ENCODE data around the gene RAB6C.
"Not testable (repeated sequence)": the region's sequence is repeated elsewhere in the genome, so short reads cannot be mapped to it uniquely, and the experiment has no call there.

Gene RAB6C

DNA sequence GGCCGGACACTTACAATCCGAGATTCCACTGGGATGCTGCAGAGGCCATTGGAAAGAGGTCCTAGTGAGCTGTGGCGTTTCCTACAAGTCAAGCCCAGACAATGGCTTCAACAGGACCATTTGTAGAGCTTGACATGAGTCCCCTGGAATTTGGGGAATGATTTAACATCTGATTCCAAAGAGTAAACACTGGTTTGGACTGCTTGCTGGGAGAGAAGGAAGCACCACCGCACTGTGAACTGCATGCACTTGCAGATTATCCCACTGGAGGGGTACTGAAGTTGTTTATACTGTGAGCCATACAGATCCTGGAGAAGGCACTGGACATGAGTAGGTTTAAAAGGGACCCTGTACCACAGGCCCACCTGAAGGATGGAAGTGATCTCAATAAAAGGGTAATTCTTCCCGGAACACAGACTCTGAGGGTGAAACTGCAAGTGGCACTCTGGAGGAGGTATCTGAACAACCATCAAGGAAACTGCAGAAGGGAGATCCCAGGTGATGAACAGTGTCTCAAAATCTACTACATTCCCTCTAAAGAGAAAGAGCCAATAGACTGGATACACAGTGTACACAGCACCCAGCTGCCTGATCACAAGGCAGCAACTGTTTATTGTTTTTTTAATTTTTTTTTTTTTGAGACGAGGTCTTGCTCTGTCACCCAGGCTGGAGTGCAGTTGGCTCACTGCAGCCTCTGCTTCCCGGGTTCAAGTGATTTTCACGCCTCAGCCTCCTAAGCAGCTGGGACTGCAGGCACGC, 4.3 kb upstream of the RAB6C start:
- Histone ChIP-seq H3K27ac (ENCODE audit: insufficient read depth in 1 of 2, low read depth in 1 of 2, low read length in 2 of 2, poor library complexity in 1 of 2, severe bottlenecking in 2 of 2) (no peak overlapping the region), H3K4me3 (ENCODE audit: control insufficient read depth in 1 of 7, extremely low read depth in 1 of 7, insufficient read depth in 4 of 7, low read depth in 2 of 7, low read length in 6 of 7) (no peak overlapping the region), H3K27me3 (replicated peaks in 2 of 5; ENCODE audit: control insufficient read depth in 4 of 5, insufficient read depth in 5 of 5, low read length in 4 of 5) (peaks cover 2 to 32% (median 9%) of the 10 kb centered on the region in 5 experiments), H3K4me1 (ENCODE audit: control extremely low read depth in 1 of 4, control insufficient read depth in 4 of 4, insufficient read depth in 4 of 4, low read length in 3 of 4) (peaks cover 0 to 5% (median 2%) of the 10 kb centered on the region in 4 experiments), H3K9me3 (ENCODE audit: control extremely low read depth in 1 of 5, control insufficient read depth in 4 of 5, insufficient read depth in 2 of 5, low read depth in 1 of 5, low read length in 4 of 5) (no peaks in the 10 kb centered on the region), H3K36me3 (ENCODE audit: control insufficient read depth in 4 of 4, insufficient read depth in 4 of 4, low read length in 3 of 4) (no peaks in the 10 kb centered on the region)
- CTCF ChIA-PET = no interaction called here
- POLR2A ChIA-PET = no interaction called here
- WGBS (ENCODE audit: insufficient coverage) = 88% methylated on average over 3 of the region's 9 CpGs
- no peak for DNase-seq

DNA sequence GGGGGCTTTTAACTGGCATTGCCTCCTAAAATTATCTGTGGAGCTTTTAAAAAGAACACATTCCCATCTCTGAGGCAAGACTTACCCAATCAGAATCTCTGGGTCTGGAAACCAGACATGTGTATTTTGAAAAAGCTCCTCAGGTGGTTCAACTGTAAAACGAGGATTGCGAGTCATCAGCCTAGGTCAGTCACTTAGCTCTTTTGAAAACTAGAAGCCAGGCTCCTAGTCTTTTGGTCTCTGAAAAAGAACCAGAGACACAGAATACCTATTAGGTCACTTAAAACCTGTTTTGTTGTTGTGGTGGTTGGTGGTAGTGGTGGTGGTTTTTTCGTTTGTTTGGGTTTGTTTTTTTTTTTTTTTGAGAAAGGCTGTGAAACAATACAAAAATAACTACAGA, 2.5 kb upstream of the RAB6C start:
- H3K9me3 ChIP-seq (ENCODE audit: control extremely low read depth in 1 of 5, control insufficient read depth in 4 of 5, insufficient read depth in 2 of 5, low read depth in 1 of 5, low read length in 4 of 5); H3K27ac ChIP-seq (ENCODE audit: insufficient read depth in 1 of 2, low read depth in 1 of 2, low read length in 2 of 2, poor library complexity in 1 of 2, severe bottlenecking in 2 of 2); POLR2A ChIA-PET; CTCF ChIA-PET; DNase-seq; H3K36me3 ChIP-seq (ENCODE audit: control insufficient read depth in 4 of 4, insufficient read depth in 4 of 4, low read length in 3 of 4); H3K4me3 ChIP-seq (ENCODE audit: control insufficient read depth in 1 of 7, extremely low read depth in 1 of 7, insufficient read depth in 4 of 7, low read depth in 2 of 7, low read length in 6 of 7); H3K4me1 ChIP-seq (ENCODE audit: control extremely low read depth in 1 of 4, control insufficient read depth in 4 of 4, insufficient read depth in 4 of 4, low read length in 3 of 4): not testable (repeated sequence)
- peaks cover 2 to 34% (median 8%) of the 10 kb centered on the region in 5 experiments for H3K27me3 ChIP-seq (replicated peaks in 2 of 5; ENCODE audit: control insufficient read depth in 4 of 5, insufficient read depth in 5 of 5, low read length in 4 of 5)
- 83% methylated on average over 2 of the region's 3 CpGs for WGBS (ENCODE audit: insufficient coverage)

DNA sequence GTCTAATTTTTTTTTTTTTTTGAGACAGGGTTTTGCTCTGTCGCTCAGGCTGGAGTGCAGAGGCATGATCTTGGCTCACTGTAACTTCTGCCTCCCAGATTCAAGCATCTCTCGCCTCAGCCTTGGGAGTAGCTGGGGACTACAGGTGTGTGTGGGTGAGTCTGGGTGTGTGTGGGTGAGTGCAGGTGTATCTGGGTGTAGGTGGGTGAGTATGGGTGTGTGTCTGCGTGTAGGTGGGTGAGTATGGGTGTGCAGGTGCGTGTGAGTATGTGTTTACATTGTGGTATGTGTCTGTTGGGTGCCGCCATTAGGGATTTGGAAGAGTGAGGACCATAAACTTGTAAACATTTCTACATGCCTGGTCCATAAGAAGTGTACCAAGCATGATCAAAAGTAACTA, 1.5 kb upstream of the RAB6C start:
- CTCF ChIA-PET = no interaction called here
- H3K27ac ChIP-seq (ENCODE audit: insufficient read depth in 1 of 2, low read depth in 1 of 2, low read length in 2 of 2, poor library complexity in 1 of 2, severe bottlenecking in 2 of 2) = no peak overlapping the region
- H3K36me3 ChIP-seq (ENCODE audit: control insufficient read depth in 4 of 4, insufficient read depth in 4 of 4, low read length in 3 of 4) = no peaks in the 10 kb centered on the region
- no peaks in the 10 kb centered on the region for H3K9me3 ChIP-seq (ENCODE audit: control extremely low read depth in 1 of 5, control insufficient read depth in 4 of 5, insufficient read depth in 2 of 5, low read depth in 1 of 5, low read length in 4 of 5)
- peaks cover 1 to 35% (median 8%) of the 10 kb centered on the region in 5 experiments for H3K27me3 ChIP-seq (replicated peaks in 2 of 5; ENCODE audit: control insufficient read depth in 4 of 5, insufficient read depth in 5 of 5, low read length in 4 of 5)
- POLR2A ChIA-PET = no interaction called here
- DNase-seq = no peak
- H3K4me1 ChIP-seq (ENCODE audit: control extremely low read depth in 1 of 4, control insufficient read depth in 4 of 4, insufficient read depth in 4 of 4, low read length in 3 of 4) = peaks cover 0 to 5% (median 2%) of the 10 kb centered on the region in 4 experiments
- WGBS (ENCODE audit: insufficient coverage) = 94% methylated on average over 2 of the region's 5 CpGs
- H3K4me3 ChIP-seq (ENCODE audit: control insufficient read depth in 1 of 7, extremely low read depth in 1 of 7, insufficient read depth in 4 of 7, low read depth in 2 of 7, low read length in 6 of 7) = no peak overlapping the region

DNA sequence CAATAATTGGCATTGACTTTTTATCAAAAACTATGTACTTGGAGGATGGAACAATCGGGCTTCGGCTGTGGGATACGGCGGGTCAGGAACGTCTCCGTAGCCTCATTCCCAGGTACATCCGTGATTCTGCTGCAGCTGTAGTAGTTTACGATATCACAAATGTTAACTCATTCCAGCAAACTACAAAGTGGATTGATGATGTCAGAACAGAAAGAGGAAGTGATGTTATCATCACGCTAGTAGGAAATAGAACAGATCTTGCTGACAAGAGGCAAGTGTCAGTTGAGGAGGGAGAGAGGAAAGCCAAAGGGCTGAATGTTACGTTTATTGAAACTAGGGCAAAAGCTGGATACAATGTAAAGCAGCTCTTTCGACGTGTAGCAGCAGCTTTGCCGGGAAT, 780 bp downstream of the RAB6C start:
- CTCF ChIA-PET; H3K4me3 ChIP-seq (ENCODE audit: control insufficient read depth in 1 of 7, extremely low read depth in 1 of 7, insufficient read depth in 4 of 7, low read depth in 2 of 7, low read length in 6 of 7): not testable (repeated sequence)
- peak; percentile 46 to 80 (median 62) for DNase-seq

DNA sequence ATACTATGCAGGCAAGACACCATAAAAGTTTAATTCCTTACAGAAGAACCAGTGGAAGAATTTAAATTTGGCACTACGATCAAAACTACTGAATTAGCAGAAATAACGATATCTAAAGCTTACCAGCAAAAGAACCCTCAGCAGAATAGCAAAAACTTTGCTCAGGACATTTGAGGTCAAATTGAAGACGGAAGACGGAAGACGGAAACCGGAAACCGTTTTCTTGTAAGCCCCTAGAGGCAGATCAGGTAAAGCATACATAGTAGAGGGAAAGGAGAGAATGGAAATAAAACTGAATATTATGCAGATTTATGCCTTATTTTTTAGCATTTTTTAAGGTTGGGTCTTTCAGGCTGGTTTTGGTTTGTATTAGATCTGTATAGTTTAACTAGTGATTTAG, 2.2 kb downstream of the RAB6C start:
- H3K36me3 ChIP-seq (ENCODE audit: control insufficient read depth in 4 of 4, insufficient read depth in 4 of 4, low read length in 3 of 4); CTCF ChIA-PET; H3K27ac ChIP-seq (ENCODE audit: insufficient read depth in 1 of 2, low read depth in 1 of 2, low read length in 2 of 2, poor library complexity in 1 of 2, severe bottlenecking in 2 of 2); H3K9me3 ChIP-seq (ENCODE audit: control extremely low read depth in 1 of 5, control insufficient read depth in 4 of 5, insufficient read depth in 2 of 5, low read depth in 1 of 5, low read length in 4 of 5); H3K4me3 ChIP-seq (ENCODE audit: control insufficient read depth in 1 of 7, extremely low read depth in 1 of 7, insufficient read depth in 4 of 7, low read depth in 2 of 7, low read length in 6 of 7); POLR2A ChIA-PET; H3K4me1 ChIP-seq (ENCODE audit: control extremely low read depth in 1 of 4, control insufficient read depth in 4 of 4, insufficient read depth in 4 of 4, low read length in 3 of 4): not testable (repeated sequence)
- WGBS (ENCODE audit: insufficient coverage) = 63% methylated on average over 2 of the region's 7 CpGs
- peaks cover 3 to 45% (median 15%) of the 10 kb centered on the region in 5 experiments for H3K27me3 ChIP-seq (replicated peaks in 2 of 5; ENCODE audit: control insufficient read depth in 4 of 5, insufficient read depth in 5 of 5, low read length in 4 of 5)
- DNase-seq = peak in 2 of 3 donors; percentile 16 to 21

More for the DNA sequence above, 780 bp downstream of the RAB6C start:
- POLR2A ChIA-PET; H3K9me3 ChIP-seq (ENCODE audit: control extremely low read depth in 1 of 5, control insufficient read depth in 4 of 5, insufficient read depth in 2 of 5, low read depth in 1 of 5, low read length in 4 of 5); H3K27ac ChIP-seq (ENCODE audit: insufficient read depth in 1 of 2, low read depth in 1 of 2, low read length in 2 of 2, poor library complexity in 1 of 2, severe bottlenecking in 2 of 2); H3K36me3 ChIP-seq (ENCODE audit: control insufficient read depth in 4 of 4, insufficient read depth in 4 of 4, low read length in 3 of 4); H3K4me1 ChIP-seq (ENCODE audit: control extremely low read depth in 1 of 4, control insufficient read depth in 4 of 4, insufficient read depth in 4 of 4, low read length in 3 of 4): not testable (repeated sequence)
- H3K27me3 ChIP-seq (replicated peaks in 2 of 5; ENCODE audit: control insufficient read depth in 4 of 5, insufficient read depth in 5 of 5, low read length in 4 of 5) = peaks cover 1 to 43% (median 15%) of the 10 kb centered on the region in 5 experiments
- 0% methylated on average over 1 of the region's 13 CpGs for WGBS (ENCODE audit: insufficient coverage)

DNA sequence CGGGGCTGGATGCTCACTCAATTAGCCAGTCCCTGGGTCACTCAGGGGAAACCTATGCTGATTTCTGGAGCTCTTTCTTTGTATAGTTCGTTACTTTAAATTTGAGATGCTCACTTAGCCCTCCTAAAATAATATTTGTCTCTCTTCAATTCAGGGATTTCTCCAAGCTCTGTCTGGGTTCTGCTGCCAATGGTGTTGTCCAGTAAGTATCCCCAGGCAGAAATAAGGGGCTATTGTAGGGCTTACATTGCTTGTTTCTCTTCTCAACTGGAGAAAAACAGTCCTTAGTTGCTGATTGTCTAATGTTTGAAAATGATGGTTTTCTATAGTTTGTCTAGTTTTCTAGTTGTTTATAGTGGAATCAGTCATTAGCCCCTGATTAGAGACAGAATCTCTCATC, 5.0 kb downstream of the RAB6C start:
- 94% methylated on average over 2 of the region's 2 CpGs for WGBS (ENCODE audit: insufficient coverage)
- no peak for DNase-seq
- no peak overlapping the region for H3K27ac ChIP-seq (ENCODE audit: insufficient read depth in 1 of 2, low read depth in 1 of 2, low read length in 2 of 2, poor library complexity in 1 of 2, severe bottlenecking in 2 of 2)
- H3K36me3 ChIP-seq (ENCODE audit: control insufficient read depth in 4 of 4, insufficient read depth in 4 of 4, low read length in 3 of 4) = no peaks in the 10 kb centered on the region
- ChIA-PET POLR2A (no interaction called here), CTCF (no interaction called here)
- no peaks in the 10 kb centered on the region for H3K9me3 ChIP-seq (ENCODE audit: control extremely low read depth in 1 of 5, control insufficient read depth in 4 of 5, insufficient read depth in 2 of 5, low read depth in 1 of 5, low read length in 4 of 5)
- H3K27me3 ChIP-seq (replicated peaks in 2 of 5; ENCODE audit: control insufficient read depth in 4 of 5, insufficient read depth in 5 of 5, low read length in 4 of 5) = peaks cover 2 to 28% (median 9%) of the 10 kb centered on the region in 5 experiments
- H3K4me3 ChIP-seq (ENCODE audit: control insufficient read depth in 1 of 7, extremely low read depth in 1 of 7, insufficient read depth in 4 of 7, low read depth in 2 of 7, low read length in 6 of 7) = no peak overlapping the region
- H3K4me1 ChIP-seq (ENCODE audit: control extremely low read depth in 1 of 4, control insufficient read depth in 4 of 4, insufficient read depth in 4 of 4, low read length in 3 of 4) = peaks cover 0 to 5% (median 2%) of the 10 kb centered on the region in 4 experiments

DNA sequence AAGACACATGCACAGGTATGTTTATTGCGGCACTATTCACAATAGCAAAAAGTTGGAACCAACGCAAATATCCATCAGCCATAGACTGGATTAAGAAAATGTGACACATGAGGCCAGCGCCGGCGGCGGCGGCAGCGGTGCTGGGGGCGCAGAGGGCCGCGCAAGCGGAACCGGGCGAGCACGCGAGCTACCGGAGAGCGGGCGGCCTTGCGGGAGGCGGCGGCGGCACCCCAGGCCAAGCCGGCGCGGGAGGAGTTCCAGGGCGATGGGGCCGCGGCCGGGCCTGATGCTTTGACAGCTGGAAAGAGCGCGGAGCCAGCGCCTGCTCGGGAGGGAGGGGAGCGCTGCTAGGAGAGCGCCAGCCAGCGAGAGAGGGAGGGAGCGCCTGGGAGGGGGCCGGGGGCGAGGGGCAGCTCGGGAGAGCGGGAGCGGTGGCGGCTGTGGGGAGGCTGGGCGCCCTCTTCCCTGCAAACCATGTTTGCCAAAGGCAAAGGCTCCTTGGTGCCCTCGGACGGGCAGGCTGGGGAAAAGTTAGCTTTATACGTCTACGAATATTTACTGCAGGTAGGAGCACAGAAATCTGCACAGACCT, 13.0 kb downstream of the RAB6C start:
- H3K9me3 ChIP-seq (ENCODE audit: control extremely low read depth in 1 of 5, control insufficient read depth in 4 of 5, insufficient read depth in 2 of 5, low read depth in 1 of 5, low read length in 4 of 5); H3K27ac ChIP-seq (ENCODE audit: insufficient read depth in 1 of 2, low read depth in 1 of 2, low read length in 2 of 2, poor library complexity in 1 of 2, severe bottlenecking in 2 of 2); CTCF ChIA-PET; H3K4me3 ChIP-seq (ENCODE audit: control insufficient read depth in 1 of 7, extremely low read depth in 1 of 7, insufficient read depth in 4 of 7, low read depth in 2 of 7, low read length in 6 of 7); POLR2A ChIA-PET; H3K4me1 ChIP-seq (ENCODE audit: control extremely low read depth in 1 of 4, control insufficient read depth in 4 of 4, insufficient read depth in 4 of 4, low read length in 3 of 4); DNase-seq; H3K36me3 ChIP-seq (ENCODE audit: control insufficient read depth in 4 of 4, insufficient read depth in 4 of 4, low read length in 3 of 4): not testable (repeated sequence)
- 0% methylated on average over 2 of the region's 49 CpGs for WGBS (ENCODE audit: insufficient coverage)
- H3K27me3 ChIP-seq (replicated peaks in 2 of 5; ENCODE audit: control insufficient read depth in 4 of 5, insufficient read depth in 5 of 5, low read length in 4 of 5) = peaks cover 0 to 31% (median 7%) of the 10 kb centered on the region in 5 experiments
